Measurements from ENCODE around the gene BRME1. TPM values are rescaled to one million over a fixed set of nuclear protein-coding genes. Genes with fewer than 3 reads are reported as not detected.

BRME1 gene
- total and polyA plus RNA-seq, 2 of the 13 experiments (the other 11 are each of a cell fraction or from before 2014, with no cell fraction given) = 0.74 to 1.5 TPM

DNA sequence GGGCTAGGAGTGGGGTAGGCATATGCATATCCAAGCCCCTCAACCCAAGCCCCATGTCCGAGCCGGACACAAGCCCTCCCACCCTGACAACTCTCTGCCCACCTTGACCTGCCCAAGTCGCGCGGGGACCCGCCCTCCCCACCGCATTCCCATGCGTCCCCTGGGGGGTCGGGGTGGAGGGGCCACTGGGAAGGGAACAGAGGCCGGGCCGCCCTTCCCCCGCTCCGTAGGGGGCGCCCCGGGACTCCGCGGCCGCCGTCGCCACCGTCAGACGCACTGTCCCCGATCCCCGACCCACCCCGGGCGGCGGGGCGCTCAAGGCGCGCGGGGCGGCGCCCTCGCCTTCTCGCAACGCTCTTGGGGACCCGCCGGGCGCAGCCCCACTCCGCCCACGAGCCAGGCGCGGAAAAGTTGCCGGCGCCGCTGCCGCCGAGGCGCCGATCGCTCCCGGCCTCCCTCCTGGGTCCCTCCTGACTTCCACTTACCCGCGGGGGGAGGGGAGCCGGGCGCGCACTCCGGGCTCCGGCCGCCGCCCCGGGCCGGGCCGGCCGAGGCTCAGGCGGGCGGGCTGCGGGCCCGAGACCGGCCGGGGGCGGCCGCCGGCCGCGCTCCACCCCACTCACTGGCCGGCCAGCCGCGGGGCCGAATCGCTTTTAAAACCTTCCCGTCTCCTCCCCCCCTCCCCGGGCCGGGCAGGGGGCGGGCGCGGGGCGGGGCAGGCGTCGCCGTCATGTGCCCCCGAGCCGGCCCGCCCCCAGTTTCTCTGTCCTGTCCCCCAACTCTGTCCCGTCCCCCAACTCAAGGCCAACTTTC is 63.4 kb downstream of the BRME1 start (continued):
- TF ChIP-seq, protein P1, sequence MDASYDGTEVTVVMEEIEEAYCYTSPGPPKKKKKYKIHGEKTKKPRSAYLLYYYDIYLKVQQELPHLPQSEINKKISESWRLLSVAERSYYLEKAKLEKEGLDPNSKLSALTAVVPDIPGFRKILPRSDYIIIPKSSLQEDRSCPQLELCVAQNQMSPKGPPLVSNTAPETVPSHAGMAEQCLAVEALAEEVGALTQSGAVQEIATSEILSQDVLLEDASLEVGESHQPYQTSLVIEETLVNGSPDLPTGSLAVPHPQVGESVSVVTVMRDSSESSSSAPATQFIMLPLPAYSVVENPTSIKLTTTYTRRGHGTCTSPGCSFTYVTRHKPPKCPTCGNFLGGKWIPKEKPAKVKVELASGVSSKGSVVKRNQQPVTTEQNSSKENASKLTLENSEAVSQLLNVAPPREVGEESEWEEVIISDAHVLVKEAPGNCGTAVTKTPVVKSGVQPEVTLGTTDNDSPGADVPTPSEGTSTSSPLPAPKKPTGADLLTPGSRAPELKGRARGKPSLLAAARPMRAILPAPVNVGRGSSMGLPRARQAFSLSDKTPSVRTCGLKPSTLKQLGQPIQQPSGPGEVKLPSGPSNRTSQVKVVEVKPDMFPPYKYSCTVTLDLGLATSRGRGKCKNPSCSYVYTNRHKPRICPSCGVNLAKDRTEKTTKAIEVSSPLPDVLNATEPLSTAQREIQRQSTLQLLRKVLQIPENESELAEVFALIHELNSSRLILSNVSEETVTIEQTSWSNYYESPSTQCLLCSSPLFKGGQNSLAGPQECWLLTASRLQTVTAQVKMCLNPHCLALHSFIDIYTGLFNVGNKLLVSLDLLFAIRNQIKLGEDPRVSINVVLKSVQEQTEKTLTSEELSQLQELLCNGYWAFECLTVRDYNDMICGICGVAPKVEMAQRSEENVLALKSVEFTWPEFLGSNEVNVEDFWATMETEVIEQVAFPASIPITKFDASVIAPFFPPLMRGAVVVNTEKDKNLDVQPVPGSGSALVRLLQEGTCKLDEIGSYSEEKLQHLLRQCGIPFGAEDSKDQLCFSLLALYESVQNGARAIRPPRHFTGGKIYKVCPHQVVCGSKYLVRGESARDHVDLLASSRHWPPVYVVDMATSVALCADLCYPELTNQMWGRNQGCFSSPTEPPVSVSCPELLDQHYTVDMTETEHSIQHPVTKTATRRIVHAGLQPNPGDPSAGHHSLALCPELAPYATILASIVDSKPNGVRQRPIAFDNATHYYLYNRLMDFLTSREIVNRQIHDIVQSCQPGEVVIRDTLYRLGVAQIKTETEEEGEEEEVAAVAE (CRISPR knock-in tag; IDR thresholded peaks at IDR 0.05; ENCODE audit: borderline replicate concordance) = no peak
- TF ChIP-seq, protein P2, sequence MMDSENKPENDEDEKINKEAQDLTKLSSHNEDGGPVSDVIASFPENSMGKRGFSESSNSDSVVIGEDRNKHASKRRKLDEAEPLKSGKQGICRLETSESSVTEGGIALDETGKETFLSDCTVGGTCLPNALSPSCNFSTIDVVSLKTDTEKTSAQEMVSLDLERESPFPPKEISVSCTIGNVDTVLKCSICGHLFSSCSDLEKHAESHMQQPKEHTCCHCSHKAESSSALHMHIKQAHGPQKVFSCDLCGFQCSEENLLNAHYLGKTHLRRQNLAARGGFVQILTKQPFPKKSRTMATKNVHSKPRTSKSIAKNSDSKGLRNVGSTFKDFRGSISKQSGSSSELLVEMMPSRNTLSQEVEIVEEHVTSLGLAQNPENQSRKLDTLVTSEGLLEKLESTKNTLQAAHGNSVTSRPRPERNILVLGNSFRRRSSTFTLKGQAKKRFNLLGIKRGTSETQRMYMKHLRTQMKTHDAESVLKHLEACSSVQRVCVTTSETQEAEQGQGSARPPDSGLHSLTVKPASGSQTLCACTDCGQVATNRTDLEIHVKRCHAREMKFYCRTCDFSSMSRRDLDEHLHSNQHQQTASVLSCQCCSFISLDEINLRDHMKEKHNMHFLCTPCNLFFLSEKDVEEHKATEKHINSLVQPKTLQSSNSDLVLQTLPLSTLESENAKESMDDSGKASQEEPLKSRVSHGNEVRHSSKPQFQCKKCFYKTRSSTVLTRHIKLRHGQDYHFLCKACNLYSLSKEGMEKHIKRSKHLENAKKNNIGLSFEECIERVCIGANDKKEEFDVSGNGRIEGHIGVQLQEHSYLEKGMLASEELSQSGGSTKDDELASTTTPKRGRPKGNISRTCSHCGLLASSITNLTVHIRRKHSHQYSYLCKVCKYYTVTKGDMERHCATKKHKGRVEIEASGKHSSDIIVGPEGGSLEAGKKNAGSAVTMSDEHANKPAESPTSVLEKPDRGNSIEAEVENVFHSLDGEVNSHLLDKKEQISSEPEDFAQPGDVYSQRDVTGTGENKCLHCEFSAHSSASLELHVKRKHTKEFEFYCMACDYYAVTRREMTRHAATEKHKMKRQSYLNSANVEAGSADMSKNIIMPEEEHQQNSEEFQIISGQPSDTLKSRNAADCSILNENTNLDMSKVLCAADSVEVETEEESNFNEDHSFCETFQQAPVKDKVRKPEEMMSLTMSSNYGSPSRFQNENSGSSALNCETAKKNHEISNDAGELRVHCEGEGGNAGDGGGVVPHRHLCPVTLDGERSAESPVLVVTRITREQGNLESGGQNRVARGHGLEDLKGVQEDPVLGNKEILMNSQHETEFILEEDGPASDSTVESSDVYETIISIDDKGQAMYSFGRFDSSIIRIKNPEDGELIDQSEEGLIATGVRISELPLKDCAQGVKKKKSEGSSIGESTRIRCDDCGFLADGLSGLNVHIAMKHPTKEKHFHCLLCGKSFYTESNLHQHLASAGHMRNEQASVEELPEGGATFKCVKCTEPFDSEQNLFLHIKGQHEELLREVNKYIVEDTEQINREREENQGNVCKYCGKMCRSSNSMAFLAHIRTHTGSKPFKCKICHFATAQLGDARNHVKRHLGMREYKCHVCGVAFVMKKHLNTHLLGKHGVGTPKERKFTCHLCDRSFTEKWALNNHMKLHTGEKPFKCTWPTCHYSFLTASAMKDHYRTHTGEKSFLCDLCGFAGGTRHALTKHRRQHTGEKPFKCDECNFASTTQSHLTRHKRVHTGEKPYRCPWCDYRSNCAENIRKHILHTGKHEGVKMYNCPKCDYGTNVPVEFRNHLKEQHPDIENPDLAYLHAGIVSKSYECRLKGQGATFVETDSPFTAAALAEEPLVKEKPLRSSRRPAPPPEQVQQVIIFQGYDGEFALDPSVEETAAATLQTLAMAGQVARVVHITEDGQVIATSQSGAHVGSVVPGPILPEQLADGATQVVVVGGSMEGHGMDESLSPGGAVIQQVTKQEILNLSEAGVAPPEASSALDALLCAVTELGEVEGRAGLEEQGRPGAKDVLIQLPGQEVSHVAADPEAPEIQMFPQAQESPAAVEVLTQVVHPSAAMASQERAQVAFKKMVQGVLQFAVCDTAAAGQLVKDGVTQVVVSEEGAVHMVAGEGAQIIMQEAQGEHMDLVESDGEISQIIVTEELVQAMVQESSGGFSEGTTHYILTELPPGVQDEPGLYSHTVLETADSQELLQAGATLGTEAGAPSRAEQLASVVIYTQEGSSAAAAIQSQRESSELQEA (CRISPR knock-in tag; IDR thresholded peaks at IDR 0.05; ENCODE audit: not compliant biosample characterization) = no peak
- TF ChIP-seq ZNF792 (CRISPR knock-in tag; IDR thresholded peaks at IDR 0.05) (0 out of 2 replicates have a peak, but pooled peaks have one; percentile 15), HDAC1 (CRISPR knock-in tag; IDR thresholded peaks at IDR 0.05) (peak; percentile 35; the same call in 1 of the 2 replicates), ZBTB7B (CRISPR knock-in tag; IDR thresholded peaks at IDR 0.05) (peak; percentile 35; the same call in 1 of the 2 replicates), ZSCAN21 (CRISPR knock-in tag; IDR thresholded peaks at IDR 0.05; ENCODE audit: borderline replicate concordance) (no peak; the same call in 1 of the 2 replicates), GLI4 (CRISPR knock-in tag; IDR thresholded peaks at IDR 0.05; ENCODE audit: borderline replicate concordance) (no peak), NFYB (CRISPR knock-in tag; IDR thresholded peaks at IDR 0.05) (no peak), RELA (CRISPR knock-in tag; IDR thresholded peaks at IDR 0.05) (no peak), SP4 (CRISPR knock-in tag; IDR thresholded peaks at IDR 0.05) (peak; percentile 46), RBM22 (optimal IDR thresholded peaks at IDR 0.05; ENCODE audit: low read length) (no peak)
- TF ChIP-seq, protein P3, sequence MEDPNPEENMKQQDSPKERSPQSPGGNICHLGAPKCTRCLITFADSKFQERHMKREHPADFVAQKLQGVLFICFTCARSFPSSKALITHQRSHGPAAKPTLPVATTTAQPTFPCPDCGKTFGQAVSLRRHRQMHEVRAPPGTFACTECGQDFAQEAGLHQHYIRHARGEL (CRISPR knock-in tag; IDR thresholded peaks at IDR 0.05) = no peak
- TF ChIP-seq, protein P4, sequence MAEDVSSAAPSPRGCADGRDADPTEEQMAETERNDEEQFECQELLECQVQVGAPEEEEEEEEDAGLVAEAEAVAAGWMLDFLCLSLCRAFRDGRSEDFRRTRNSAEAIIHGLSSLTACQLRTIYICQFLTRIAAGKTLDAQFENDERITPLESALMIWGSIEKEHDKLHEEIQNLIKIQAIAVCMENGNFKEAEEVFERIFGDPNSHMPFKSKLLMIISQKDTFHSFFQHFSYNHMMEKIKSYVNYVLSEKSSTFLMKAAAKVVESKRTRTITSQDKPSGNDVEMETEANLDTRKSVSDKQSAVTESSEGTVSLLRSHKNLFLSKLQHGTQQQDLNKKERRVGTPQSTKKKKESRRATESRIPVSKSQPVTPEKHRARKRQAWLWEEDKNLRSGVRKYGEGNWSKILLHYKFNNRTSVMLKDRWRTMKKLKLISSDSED (CRISPR knock-in tag; IDR thresholded peaks at IDR 0.05) = no peak
